MCF 10A (cell line): ENCODE results near the gene ARPC5. TPM values are rescaled to one million over a fixed set of nuclear protein-coding genes. Genes with fewer than 3 reads are reported as not detected.

Source experiments
- BruUV-seq: library from RNA; stranded (reverse); fragments of 400-500 nt; replicated peaks from 2 replicates; lab custom pipeline; 2021; lab: Mats Ljungman, UMichigan
- CTCF ChIA-PET: fragments of 300-600 bp; sonication (Branson Sonifier 250); formaldehyde crosslinking; extraction: SDS; loops from one replicate; lab custom pipeline; 2021; ENCODE audit warnings: antibody characterized with exemption, inconsistent platforms; lab: Yijun Ruan, JAX
- POLR2A ChIA-PET: fragments of 300-600, 350-650 bp; sonication (Branson Sonifier 250); formaldehyde crosslinking; extraction: SDS; loops from one replicate; lab custom pipeline; 2020; ENCODE audit warnings: antibody characterized with exemption, inconsistent platforms; lab: Yijun Ruan, JAX
- DNase-seq: peaks from one replicate; pipeline ENCODE4 v3.0.0-alpha.2; 2018; ENCODE audit not compliant: unreplicated experiment
- H3K27ac Mint-ChIP-seq: one replicate; pipeline ENCODE4 v1.8.0; 2022; ENCODE audit warnings: mild to moderate bottlenecking, low read depth, mixed read lengths; ENCODE audit not compliant: unreplicated experiment
- H3K27me3 Mint-ChIP-seq: one replicate; pipeline ENCODE4 v1.8.0; 2022; ENCODE audit warnings: mixed read lengths; ENCODE audit not compliant: insufficient read depth, unreplicated experiment
- H3K36me3 Mint-ChIP-seq: one replicate; pipeline ENCODE4 v1.8.0; 2022; ENCODE audit warnings: mild to moderate bottlenecking, moderate library complexity, mixed read lengths; ENCODE audit not compliant: insufficient read depth, unreplicated experiment
- H3K4me1 Mint-ChIP-seq: one replicate; pipeline ENCODE4 v1.8.0; 2022; ENCODE audit warnings: mixed read lengths; ENCODE audit not compliant: insufficient read depth, unreplicated experiment
- H3K4me3 Mint-ChIP-seq: one replicate; pipeline ENCODE4 v1.8.0; 2022; ENCODE audit warnings: mild to moderate bottlenecking, moderate library complexity, mixed read lengths; ENCODE audit not compliant: unreplicated experiment
- H3K9me3 Mint-ChIP-seq: one replicate; pipeline ENCODE4 v1.8.0; 2022; ENCODE audit warnings: mixed read lengths; ENCODE audit not compliant: unreplicated experiment
- intact Hi-C: fragments of 100-400 bp; cut with micrococcal nuclease; formaldehyde crosslinking; loops from 2 replicates; pipeline ENCODE4 v1.14.1; 2022
- total RNA-seq: library from RNA; stranded (reverse); gene quantifications from 2 replicates; pipeline ENCODE4 v1.2.3, GENCODE V29; 2022
- TF ChIP-seq, protein P1 (sequence below): fragments of 200-600 bp; IDR thresholded peaks from one replicate; pipeline ENCODE4 v1.8.0; 2022; ENCODE audit warnings: antibody characterized with exemption, mild to moderate bottlenecking; ENCODE audit not compliant: unreplicated experiment

The ARPC5 gene
- total RNA-seq, 1 experiment from 2014 or later: 195 TPM

DNA sequence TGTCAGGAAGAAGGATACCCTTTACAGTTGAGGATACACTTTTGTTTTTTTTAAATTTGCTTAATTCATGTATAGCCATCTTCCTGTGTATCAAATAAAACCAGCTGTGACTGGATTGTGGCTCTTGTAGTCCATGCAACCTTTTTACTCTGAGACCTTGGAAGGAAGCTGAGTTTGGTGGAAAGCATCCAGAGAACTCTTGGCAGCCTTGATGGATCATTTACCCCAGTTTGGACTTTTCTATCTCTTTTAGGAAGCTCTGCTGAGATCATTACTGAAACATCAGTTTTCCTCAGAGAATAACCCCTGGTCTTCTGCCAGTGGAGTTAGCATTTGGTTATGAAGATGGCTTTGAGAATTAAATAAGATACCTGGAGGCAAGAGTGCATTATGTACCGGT is 38.8 kb upstream of the ARPC5 start:
- H3K4me1 Mint-ChIP-seq: peaks cover 14% of the 10 kb centered on the region
- no peak overlapping the region for H3K27ac Mint-ChIP-seq
- BruUV-seq: no TSS peak
- CTCF ChIA-PET: interaction anchor here (0.7 to 5.4 kb wide), 10 partner anchors 8 to 289 kb away, joined by 3 to 61 read pairs (median 3); partner anchors contain the start of gene APOBEC4
- no peaks in the 10 kb centered on the region for H3K9me3 Mint-ChIP-seq
- TF ChIP-seq, protein P1, sequence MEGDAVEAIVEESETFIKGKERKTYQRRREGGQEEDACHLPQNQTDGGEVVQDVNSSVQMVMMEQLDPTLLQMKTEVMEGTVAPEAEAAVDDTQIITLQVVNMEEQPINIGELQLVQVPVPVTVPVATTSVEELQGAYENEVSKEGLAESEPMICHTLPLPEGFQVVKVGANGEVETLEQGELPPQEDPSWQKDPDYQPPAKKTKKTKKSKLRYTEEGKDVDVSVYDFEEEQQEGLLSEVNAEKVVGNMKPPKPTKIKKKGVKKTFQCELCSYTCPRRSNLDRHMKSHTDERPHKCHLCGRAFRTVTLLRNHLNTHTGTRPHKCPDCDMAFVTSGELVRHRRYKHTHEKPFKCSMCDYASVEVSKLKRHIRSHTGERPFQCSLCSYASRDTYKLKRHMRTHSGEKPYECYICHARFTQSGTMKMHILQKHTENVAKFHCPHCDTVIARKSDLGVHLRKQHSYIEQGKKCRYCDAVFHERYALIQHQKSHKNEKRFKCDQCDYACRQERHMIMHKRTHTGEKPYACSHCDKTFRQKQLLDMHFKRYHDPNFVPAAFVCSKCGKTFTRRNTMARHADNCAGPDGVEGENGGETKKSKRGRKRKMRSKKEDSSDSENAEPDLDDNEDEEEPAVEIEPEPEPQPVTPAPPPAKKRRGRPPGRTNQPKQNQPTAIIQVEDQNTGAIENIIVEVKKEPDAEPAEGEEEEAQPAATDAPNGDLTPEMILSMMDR: no peak
- DNase-seq: no peak
- H3K27me3 Mint-ChIP-seq: no peaks in the 10 kb centered on the region
- no peak overlapping the region for H3K4me3 Mint-ChIP-seq
- intact Hi-C loops: no loop called here
- H3K36me3 Mint-ChIP-seq: no peaks in the 10 kb centered on the region
- POLR2A ChIA-PET: interaction anchor here (1.1 to 1.3 kb wide), 2 partner anchors 11 to 240 kb away, joined by 3 to 5 read pairs; no protein-coding TSS in a partner anchor

DNA sequence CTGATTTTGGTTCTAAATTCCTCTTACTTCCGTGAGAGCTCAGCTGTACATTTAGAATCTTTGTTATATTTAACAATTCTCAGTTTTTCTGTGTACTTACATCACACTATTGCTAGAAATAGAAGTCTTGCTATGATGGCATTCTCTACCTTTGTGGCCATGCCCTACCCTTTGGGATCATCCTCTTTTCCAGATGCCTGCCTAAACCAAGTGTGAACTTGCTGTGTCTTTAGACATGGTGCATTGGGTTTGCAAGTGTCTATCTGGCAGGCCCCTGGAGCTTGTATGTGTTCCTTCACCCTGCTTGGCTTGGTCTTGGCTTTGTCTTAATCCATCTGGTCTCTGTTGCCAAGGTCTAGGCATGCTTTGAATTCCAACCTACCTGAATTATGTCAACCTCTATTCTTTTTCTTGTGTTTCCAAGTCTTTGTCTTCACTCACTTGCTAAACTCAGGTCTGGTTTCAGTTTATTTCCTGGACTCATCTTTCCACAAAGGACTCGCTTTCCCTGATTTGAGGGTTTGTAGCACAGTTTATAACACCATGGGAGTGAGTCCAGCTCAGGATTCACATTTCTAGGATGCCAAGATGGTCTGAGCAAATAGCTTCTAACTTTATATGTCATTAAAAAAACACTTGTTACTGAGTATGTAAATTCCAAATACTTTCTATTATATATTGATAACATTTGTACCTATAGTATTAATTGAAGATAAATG is 38.2 kb upstream of the ARPC5 start:
- Mint-ChIP-seq H3K27me3 (no peaks in the 10 kb centered on the region), H3K4me1 (peaks cover 14% of the 10 kb centered on the region), H3K9me3 (no peaks in the 10 kb centered on the region), H3K36me3 (no peaks in the 10 kb centered on the region), H3K4me3 (no peak overlapping the region), H3K27ac (no peak overlapping the region)
- BruUV-seq: no TSS peak
- CTCF ChIA-PET: interaction anchor here (0.7 to 5.4 kb wide), 10 partner anchors 9 to 290 kb away, joined by 3 to 61 read pairs (median 3); partner anchors contain the start of gene APOBEC4
- POLR2A ChIA-PET: interaction anchor here (1.0 to 1.1 kb wide), 2 partner anchors 18 to 241 kb away, joined by 3 to 5 read pairs; no protein-coding TSS in a partner anchor
- TF ChIP-seq, protein P1: no peak
- intact Hi-C loops: no loop called here
- DNase-seq: no peak

DNA sequence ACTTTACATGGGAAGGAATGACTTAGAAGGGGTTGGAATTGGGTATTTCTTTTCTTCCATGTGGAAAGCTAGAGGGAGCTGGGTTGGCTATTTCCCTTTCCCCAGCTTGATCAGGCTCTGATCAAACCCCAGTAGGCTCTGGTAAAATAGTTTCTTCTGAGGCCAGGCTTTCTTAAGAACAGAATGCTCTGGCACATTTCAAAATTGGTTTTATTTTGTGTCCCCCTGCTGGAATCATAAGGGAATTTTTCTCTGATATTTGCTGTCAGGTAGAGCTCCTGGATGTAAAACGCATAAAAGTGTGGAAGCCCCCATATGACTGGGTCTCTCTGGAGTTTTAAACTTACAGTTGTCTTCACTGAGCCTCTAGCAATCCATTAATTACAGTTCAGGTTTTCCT is 34.6 kb upstream of the ARPC5 start:
- CTCF ChIA-PET: interaction anchor here (0.9 to 6.6 kb wide), 5 partner anchors 14 to 219 kb away, joined by 3 to 54 read pairs (median 5); no protein-coding TSS in a partner anchor
- Mint-ChIP-seq H3K9me3 (no peaks in the 10 kb centered on the region), H3K4me3 (no peak overlapping the region), H3K27me3 (no peaks in the 10 kb centered on the region), H3K36me3 (no peaks in the 10 kb centered on the region), H3K4me1 (no peaks in the 10 kb centered on the region), H3K27ac (no peak overlapping the region)
- no peak for DNase-seq
- TF ChIP-seq, protein P1: no peak
- no TSS peak for BruUV-seq
- intact Hi-C loops: no loop called here
- POLR2A ChIA-PET: interaction anchor here (1.0 kb wide), 1 partner anchor 273 kb away, joined by 3 read pairs; no protein-coding TSS in a partner anchor

DNA sequence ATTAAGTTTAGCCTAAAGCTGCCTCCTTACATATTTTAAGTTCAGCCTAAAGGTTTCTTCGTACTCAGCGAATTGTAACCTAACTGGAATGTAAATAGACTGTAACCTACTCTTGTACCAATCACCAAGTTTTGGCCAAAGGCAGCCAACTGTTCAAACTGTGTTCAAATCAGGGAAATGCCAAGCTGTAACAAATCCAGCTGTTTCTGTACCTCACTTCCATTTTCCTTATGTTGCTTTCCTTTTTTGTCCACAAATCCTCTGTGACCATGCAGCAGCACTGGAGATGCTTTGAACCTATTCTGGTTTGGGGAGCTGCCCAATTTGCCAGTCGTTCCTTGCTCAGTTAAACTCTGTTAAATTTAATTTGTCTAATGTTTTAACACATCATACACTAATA is 20.8 kb upstream of the ARPC5 start:
- no peaks in the 10 kb centered on the region for H3K27me3 Mint-ChIP-seq
- no peak for DNase-seq
- H3K4me3 Mint-ChIP-seq: no peak overlapping the region
- POLR2A ChIA-PET: interaction anchor here (0.7 to 3.9 kb wide), 7 partner anchors 17 to 260 kb away, joined by 3 to 36 read pairs (median 5); partner anchors contain the start of genes ARPC5 and RGL1
- CTCF ChIA-PET: interaction anchor here (0.8 to 6.2 kb wide), 30 partner anchors 9 to 1035 kb away, joined by 3 to 225 read pairs (median 7); partner anchors contain the start of gene RGL1
- H3K36me3 Mint-ChIP-seq: no peaks in the 10 kb centered on the region
- H3K9me3 Mint-ChIP-seq: no peaks in the 10 kb centered on the region
- peaks cover 19% of the 10 kb centered on the region for H3K4me1 Mint-ChIP-seq
- H3K27ac Mint-ChIP-seq: no peak overlapping the region
- no TSS peak for BruUV-seq
- TF ChIP-seq, protein P1: no peak
- intact Hi-C loops: loop anchor here (5.0 kb wide), 1 partner anchor 906 kb away; no protein-coding TSS in a partner anchor
